ENCODE measurements around the gene CYP4F11. TPM values are rescaled to one million over a fixed set of nuclear protein-coding genes. Genes with fewer than 3 reads are reported as not detected.
"Not testable (repeated sequence)": the region's sequence is repeated elsewhere in the genome, so short reads cannot be mapped to it uniquely, and the experiment has no call there.

CYP4F11 gene
- total RNA-seq, 2 experiments from 2014 or later: not detected

GRCh38 chr19:15913384-15913783, 20.9 kb downstream of the CYP4F11 start:
- H3K4me3 Mint-ChIP-seq: no peak overlapping the region
- CTCF ChIA-PET: no interaction called here
- H3K36me3 Mint-ChIP-seq: peaks cover 2% of the 10 kb centered on the region
- peaks cover 57% of the 10 kb centered on the region for H3K27me3 Mint-ChIP-seq
- H3K27ac Mint-ChIP-seq: no peak overlapping the region
- POLR2A ChIA-PET: no interaction called here
- no peak for DNase-seq
- H3K9me3 Mint-ChIP-seq: peaks cover 8% of the 10 kb centered on the region
- intact Hi-C loops (cut with micrococcal nuclease): no loop called here
- no peaks in the 10 kb centered on the region for H3K4me1 Mint-ChIP-seq (ENCODE audit: low read depth)

GRCh38 chr19:15911599-15912235, 22.6 kb downstream of the CYP4F11 start:
- peaks cover 53% of the 10 kb centered on the region for H3K27me3 Mint-ChIP-seq
- no peak for DNase-seq
- intact Hi-C loops (cut with micrococcal nuclease): no loop called here
- peaks cover 8% of the 10 kb centered on the region for H3K9me3 Mint-ChIP-seq
- H3K27ac Mint-ChIP-seq: no peak overlapping the region
- CTCF ChIA-PET: no interaction called here
- POLR2A ChIA-PET: no interaction called here
- no peaks in the 10 kb centered on the region for H3K4me1 Mint-ChIP-seq (ENCODE audit: low read depth)
- no peak overlapping the region for H3K4me3 Mint-ChIP-seq
- H3K36me3 Mint-ChIP-seq: peaks cover 2% of the 10 kb centered on the region

DNA sequence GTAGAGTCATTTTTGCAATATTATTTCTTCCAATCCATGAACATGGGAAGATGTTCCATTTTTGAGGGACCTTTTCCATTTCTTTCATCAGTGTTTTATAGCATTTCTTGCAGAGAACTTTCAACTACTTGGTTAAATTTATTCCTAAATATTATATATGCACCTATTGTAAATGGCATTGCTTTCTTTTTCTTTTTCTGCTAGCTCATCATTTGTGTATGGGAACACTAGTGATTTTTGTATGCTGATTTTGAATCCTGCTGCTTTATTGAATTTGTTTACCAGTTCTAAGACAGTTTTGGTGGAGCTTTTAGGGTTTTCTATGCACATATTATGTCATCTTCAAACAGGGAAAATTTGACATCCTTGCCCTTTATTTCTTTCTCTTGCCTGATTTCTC, 29.3 kb downstream of the CYP4F11 start:
- no peak overlapping the region for H3K4me3 Mint-ChIP-seq
- CTCF ChIA-PET: no interaction called here
- H3K27ac Mint-ChIP-seq: no peak overlapping the region
- H3K27me3 Mint-ChIP-seq: peaks cover 45% of the 10 kb centered on the region
- H3K9me3 Mint-ChIP-seq: peaks cover 4% of the 10 kb centered on the region
- peaks cover 8% of the 10 kb centered on the region for H3K4me1 Mint-ChIP-seq (ENCODE audit: low read depth)
- H3K36me3 Mint-ChIP-seq: no peaks in the 10 kb centered on the region
- DNase-seq: no peak
- POLR2A ChIA-PET: no interaction called here
- intact Hi-C loops (cut with micrococcal nuclease): no loop called here

- peaks cover 40% of the 10 kb centered on the region for H3K27me3 Mint-ChIP-seq
Observed at GRCh38 chr19:15902898-15903297, 31.4 kb downstream of the CYP4F11 start.

DNA sequence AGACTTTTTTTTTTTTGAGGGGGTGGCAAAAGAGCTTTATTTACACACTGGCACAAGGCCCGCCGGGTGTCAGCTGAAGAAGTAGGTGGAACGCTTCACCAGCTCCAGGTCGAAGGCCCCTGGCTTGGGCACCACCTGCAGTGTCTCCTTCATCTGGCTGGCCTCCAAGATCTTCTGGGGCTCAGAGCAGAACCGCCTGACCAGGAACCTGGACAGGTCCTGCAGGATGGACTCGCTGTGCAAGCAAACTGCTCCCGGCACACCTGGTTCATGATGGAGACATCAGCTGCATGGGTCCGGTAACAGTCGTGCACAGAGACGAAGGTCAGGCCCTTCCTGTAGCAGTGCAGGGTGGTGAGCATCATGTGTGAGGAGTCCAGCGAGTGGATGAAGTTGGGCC, 32.1 kb downstream of the CYP4F11 start:
- Mint-ChIP-seq H3K4me1 (ENCODE audit: low read depth) (peaks cover 8% of the 10 kb centered on the region), H3K27ac (no peak overlapping the region), H3K4me3 (no peak overlapping the region), H3K9me3 (peaks cover 4% of the 10 kb centered on the region), H3K27me3 (peaks cover 38% of the 10 kb centered on the region), H3K36me3 (no peaks in the 10 kb centered on the region)
- ChIA-PET CTCF (no interaction called here), POLR2A (no interaction called here)
- intact Hi-C loops (cut with micrococcal nuclease): no loop called here
- no peak for DNase-seq

More at GRCh38 chr19:15902898-15903297, 31.4 kb downstream of the CYP4F11 start:
- H3K9me3 Mint-ChIP-seq; H3K4me1 Mint-ChIP-seq (ENCODE audit: low read depth); POLR2A ChIA-PET; H3K36me3 Mint-ChIP-seq; H3K27ac Mint-ChIP-seq; H3K4me3 Mint-ChIP-seq; intact Hi-C loops (cut with micrococcal nuclease); DNase-seq; CTCF ChIA-PET: not testable (repeated sequence)

DNA sequence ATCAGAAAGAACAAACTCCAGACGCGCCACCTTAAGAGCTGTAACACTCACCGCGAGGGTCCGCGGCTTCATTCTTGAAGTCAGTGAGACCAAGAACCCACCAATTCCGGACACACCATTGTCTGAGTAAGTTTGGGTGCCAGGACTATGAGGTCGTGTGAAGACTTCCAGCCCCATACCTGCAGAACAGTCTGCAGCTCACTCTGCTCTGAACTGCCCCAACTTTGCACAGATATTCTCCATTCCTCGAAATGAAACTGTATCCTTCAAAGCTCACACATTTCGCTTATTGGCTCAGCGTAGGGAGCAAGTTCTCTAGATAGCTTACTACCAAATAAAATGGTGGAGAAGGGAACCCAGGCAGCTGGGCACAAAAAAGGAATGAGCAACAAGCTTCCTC, 33.8 kb downstream of the CYP4F11 start:
- ChIA-PET POLR2A (no interaction called here), CTCF (interaction anchor here (0.6 kb wide), 1 partner anchor 937 kb away, joined by 3 read pairs; no protein-coding TSS in a partner anchor)
- H3K36me3 Mint-ChIP-seq: no peaks in the 10 kb centered on the region
- H3K4me3 Mint-ChIP-seq: peak overlapping the region; percentile 51
- H3K27ac Mint-ChIP-seq: no peak overlapping the region
- peaks cover 35% of the 10 kb centered on the region for H3K27me3 Mint-ChIP-seq
- DNase-seq: no peak
- peaks cover 8% of the 10 kb centered on the region for H3K4me1 Mint-ChIP-seq (ENCODE audit: low read depth)
- H3K9me3 Mint-ChIP-seq: peaks cover 4% of the 10 kb centered on the region
- intact Hi-C loops (cut with micrococcal nuclease): no loop called here

DNA sequence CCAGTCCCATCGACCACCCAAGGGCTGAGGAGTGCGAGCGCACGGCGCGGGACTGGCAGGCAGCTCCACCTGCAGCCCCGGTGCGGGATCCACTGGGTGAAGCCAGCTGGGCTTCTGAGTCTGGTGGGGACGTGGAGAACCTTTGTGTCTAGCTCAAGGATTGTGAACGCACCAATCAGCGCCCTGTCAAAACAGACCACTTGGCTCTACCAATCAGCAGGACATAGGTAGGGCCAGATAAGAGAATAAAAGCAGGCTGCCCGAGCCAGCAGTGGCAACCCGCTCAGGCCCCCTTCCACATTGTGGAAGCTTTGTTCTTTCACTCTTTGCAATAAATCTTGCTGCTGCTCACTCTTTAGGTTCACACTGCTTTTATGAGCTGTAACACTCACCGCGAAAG, 34.3 kb downstream of the CYP4F11 start:
- POLR2A ChIA-PET; H3K4me1 Mint-ChIP-seq (ENCODE audit: low read depth); DNase-seq; intact Hi-C loops (cut with micrococcal nuclease); H3K36me3 Mint-ChIP-seq; H3K9me3 Mint-ChIP-seq; H3K27ac Mint-ChIP-seq: not testable (repeated sequence)
- Mint-ChIP-seq H3K4me3 (peak overlapping the region; percentile 51), H3K27me3 (peaks cover 32% of the 10 kb centered on the region)
- CTCF ChIA-PET: interaction anchor here (0.6 kb wide), 1 partner anchor 936 kb away, joined by 3 read pairs; no protein-coding TSS in a partner anchor

DNA sequence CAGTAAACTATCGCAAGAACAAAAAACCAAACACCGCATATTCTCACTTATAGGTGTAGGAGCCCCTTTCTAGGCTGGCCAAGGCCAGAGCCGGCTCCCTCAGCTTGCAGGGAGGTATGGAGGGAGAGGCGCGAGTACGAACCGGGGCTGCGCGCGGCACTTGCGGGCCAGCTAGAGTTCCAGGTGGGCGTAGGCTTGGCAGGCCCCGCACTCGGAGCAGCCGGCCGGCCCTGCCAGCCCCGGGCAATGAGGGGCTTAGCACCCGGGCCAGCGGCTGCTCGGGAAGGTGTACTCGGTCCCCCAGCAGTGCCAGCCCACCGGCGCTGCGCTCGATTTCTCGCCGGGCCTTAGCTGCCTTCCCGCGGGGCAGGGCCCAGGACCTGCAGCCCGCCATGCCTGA, 34.8 kb downstream of the CYP4F11 start:
- DNase-seq; H3K4me1 Mint-ChIP-seq (ENCODE audit: low read depth); H3K27ac Mint-ChIP-seq; H3K9me3 Mint-ChIP-seq; H3K36me3 Mint-ChIP-seq; H3K4me3 Mint-ChIP-seq; POLR2A ChIA-PET; CTCF ChIA-PET; intact Hi-C loops (cut with micrococcal nuclease): not testable (repeated sequence)
- peaks cover 30% of the 10 kb centered on the region for H3K27me3 Mint-ChIP-seq

DNA sequence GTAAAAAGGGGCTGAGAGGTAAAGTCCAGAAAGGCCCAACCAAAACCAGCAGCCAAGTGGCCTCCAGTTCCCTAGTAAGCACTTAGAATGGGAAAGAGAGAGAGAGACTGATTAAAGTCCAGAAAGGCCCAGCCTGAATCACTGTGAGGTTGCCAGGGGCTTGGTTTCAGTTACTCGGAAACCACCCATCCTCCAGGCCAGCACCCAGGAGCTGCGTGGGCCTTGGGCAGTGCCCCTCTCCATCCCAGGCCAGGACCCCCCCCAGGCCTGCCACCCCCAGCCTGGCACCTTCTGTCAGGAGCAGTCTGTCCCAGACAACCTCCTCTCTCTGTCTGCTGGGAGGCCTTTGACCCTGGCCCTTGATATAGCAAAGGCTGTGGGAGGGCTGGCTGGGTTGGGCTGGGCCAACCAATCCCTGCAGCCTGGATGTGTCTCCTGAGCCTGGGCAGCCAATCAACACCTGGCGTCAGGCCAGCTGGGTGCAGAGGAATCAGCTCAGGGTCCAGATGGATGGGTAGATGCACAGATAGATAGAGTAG, 36.5 kb downstream of the CYP4F11 start, which contains the start of gene CYP4F2:
Gene CYP4F2, minus strand, starts transcription at position 337 of the 539 bp plus-strand sequence. CDS start 463 bp downstream, outside the sequence.
- Mint-ChIP-seq H3K4me1 (ENCODE audit: low read depth) (peaks cover 8% of the 10 kb centered on the region), H3K27ac (no peak within 1 kb of the TSS), H3K4me3 (no peak within 1 kb of the TSS), H3K27me3 (peaks cover 23% of the 10 kb centered on the region), H3K36me3 (no peaks in the 10 kb centered on the region), H3K9me3 (no peaks in the 10 kb centered on the region)
- CTCF ChIA-PET: no interaction called here
- DNase-seq: no peak
- intact Hi-C loops (cut with micrococcal nuclease): no loop called here
- POLR2A ChIA-PET: no interaction called here

DNA sequence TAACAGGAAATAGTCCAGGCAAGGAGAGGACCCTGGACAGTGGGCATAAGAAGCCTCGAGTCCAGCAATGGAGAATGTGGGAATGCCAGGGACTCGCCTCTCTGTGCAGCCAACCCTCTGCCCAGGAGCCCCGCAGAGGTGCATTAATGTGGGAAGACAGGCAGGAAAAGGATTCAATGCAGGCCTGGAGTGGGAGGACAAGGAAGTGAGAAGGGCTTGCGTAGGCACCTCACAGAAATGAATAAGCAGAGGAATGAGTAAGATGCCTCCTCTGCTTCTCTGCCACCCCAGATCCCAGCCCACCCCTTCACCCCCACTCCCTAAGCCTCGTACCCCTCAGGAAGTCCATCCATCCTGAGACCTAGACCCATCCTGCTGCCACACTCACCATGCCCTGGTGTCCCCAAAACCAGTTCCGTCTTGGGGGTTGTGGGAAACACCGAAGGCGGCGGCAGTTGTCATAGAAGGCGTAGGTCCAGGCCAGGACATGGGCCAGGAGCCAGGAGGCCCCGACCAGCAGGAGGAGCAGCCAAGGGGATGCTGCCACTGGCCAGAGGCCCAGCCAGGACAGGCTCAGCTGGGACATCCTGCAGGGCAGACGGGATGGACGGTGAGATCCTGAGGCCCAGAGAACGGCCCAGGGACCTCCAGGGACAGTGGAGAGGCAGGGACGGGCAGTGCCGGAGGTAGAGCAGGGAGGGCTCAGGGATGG, 37.1 kb downstream of the CYP4F11 start:
- peaks cover 8% of the 10 kb centered on the region for H3K4me1 Mint-ChIP-seq (ENCODE audit: low read depth)
- ChIA-PET POLR2A (no interaction called here), CTCF (no interaction called here)
- no peaks in the 10 kb centered on the region for H3K9me3 Mint-ChIP-seq
- no peak overlapping the region for H3K4me3 Mint-ChIP-seq
- peaks cover 23% of the 10 kb centered on the region for H3K27me3 Mint-ChIP-seq
- H3K27ac Mint-ChIP-seq: no peak overlapping the region
- DNase-seq: no peak
- intact Hi-C loops (cut with micrococcal nuclease): no loop called here
- H3K36me3 Mint-ChIP-seq: no peaks in the 10 kb centered on the region

DNA sequence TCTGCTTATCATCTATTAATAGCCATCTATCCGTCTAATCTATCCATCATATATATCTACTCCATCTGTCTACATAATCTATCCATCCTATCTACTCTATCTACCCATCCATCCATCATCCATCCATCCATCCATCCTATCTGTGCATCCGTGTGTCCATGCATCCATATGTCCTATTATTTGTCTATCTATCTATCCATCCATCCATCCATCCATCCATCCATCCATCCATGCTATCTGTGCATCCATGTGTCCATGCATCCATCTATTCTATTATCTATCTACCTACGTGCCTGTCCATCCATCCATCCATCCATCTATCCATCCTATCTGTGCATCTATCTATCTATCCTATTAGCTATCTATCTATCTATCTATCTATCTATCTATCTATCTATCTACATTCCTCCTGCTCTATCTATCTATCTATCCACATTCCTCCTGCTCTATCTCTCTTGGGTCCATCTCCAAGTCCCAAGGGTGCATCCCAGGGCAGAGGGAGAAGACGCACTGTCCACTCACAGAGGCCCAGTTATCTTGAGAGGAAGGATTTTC, 38.4 kb downstream of the CYP4F11 start:
- no peaks in the 10 kb centered on the region for H3K9me3 Mint-ChIP-seq
- POLR2A ChIA-PET: no interaction called here
- peaks cover 8% of the 10 kb centered on the region for H3K4me1 Mint-ChIP-seq (ENCODE audit: low read depth)
- H3K27me3 Mint-ChIP-seq: peaks cover 20% of the 10 kb centered on the region
- no peak overlapping the region for H3K4me3 Mint-ChIP-seq
- DNase-seq: no peak
- no peaks in the 10 kb centered on the region for H3K36me3 Mint-ChIP-seq
- H3K27ac Mint-ChIP-seq: no peak overlapping the region
- intact Hi-C loops (cut with micrococcal nuclease): no loop called here
- CTCF ChIA-PET: no interaction called here

DNA sequence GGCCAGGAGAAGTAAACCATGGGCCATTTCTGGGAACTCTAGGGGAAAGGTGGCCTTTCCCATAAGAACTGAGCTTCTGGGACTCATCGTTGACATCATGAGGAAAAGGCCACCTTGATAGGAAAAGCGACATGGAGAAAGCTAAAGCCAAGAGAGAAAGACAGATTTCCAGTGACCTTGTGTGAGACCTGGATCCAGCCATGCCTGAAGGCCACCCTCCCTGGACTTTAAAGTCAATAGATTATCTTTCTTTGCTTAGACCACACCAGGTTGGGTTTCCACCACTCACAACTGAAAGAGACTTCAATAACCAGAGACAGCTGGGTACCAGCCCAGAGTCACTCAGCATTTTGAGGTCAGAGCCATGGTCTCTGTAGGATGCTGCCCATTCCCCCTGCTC, 40.0 kb downstream of the CYP4F11 start:
- intact Hi-C loops (cut with micrococcal nuclease): no loop called here
- no peak for DNase-seq
- POLR2A ChIA-PET: no interaction called here
- Mint-ChIP-seq H3K4me1 (ENCODE audit: low read depth) (no peaks in the 10 kb centered on the region), H3K27me3 (peaks cover 10% of the 10 kb centered on the region), H3K27ac (no peak overlapping the region), H3K9me3 (no peaks in the 10 kb centered on the region), H3K36me3 (no peaks in the 10 kb centered on the region), H3K4me3 (no peak overlapping the region)
- CTCF ChIA-PET: no interaction called here

Measured in activated CD4-positive, alpha-beta memory T cell treated with anti-CD3 and anti-CD28 coated beads for 36 hours (primary cell).